ENCODE data around the gene PMFBP1.

DNA sequence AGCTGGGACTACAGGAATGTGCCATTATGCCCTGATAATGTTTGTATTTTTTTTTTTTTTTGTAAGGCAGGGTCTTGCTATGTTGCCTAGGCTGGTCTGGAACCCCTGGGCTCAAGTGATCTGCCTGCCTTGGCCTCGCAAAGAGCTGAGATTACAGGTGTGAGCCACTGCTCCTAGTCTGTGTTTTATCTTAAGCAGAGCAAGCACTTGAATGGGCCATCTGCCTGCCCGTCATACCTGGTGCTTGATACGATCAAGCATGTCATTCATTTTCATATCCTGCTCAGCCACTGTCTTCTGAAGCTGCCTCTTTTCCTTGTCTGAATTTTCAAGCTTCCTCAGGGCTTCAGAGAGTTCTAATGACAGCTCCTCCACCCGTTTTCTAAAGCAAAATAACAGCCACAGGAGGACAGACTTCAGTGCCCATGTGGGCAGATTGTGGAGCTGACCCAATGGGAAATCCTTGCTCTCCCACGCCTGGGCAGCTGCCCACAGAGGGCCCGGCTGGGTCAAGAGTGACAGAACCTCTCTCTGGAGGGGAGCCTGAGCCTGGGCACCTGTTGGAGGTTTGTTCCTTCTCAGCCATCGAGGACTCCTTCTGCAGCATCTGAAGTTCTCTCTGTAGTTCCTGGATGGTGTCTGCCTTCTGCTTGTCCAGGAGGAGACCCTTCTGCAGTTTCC is 41.8 kb downstream of the PMFBP1 start:
- TF ChIP-seq CTCF (IDR thresholded peaks at IDR 0.05), result no peak
- TF ChIP-seq PBX3 (IDR thresholded peaks at IDR 0.05), result no peak
- TF ChIP-seq, protein P1, sequence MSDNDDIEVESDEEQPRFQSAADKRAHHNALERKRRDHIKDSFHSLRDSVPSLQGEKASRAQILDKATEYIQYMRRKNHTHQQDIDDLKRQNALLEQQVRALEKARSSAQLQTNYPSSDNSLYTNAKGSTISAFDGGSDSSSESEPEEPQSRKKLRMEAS (IDR thresholded peaks at IDR 0.05; ENCODE audit: low read depth), result no peak
- TF ChIP-seq FOXM1 (IDR thresholded peaks at IDR 0.05; ENCODE audit: low read depth), result no peak
- no peak for TF ChIP-seq TCF12 (IDR thresholded peaks at IDR 0.05)
- no peak for TF ChIP-seq MXI1 (IDR thresholded peaks at IDR 0.05; ENCODE audit: low read depth, low read length)
- no peak for TF ChIP-seq RAD21 (IDR thresholded peaks at IDR 0.05; ENCODE audit: low read length)
- no peak for TF ChIP-seq POLR2AphosphoS5 (IDR thresholded peaks at IDR 0.05; ENCODE audit: low read depth, low read length)
- TF ChIP-seq YY1 (IDR thresholded peaks at IDR 0.05; ENCODE audit: low read depth), result no peak
- no peak for TF ChIP-seq JUND (IDR thresholded peaks at IDR 0.05)
- no peak for TF ChIP-seq EZH2phosphoT487 (IDR thresholded peaks at IDR 0.05; ENCODE audit: borderline replicate concordance, low read depth)
- no peak for TF ChIP-seq EP300 (IDR thresholded peaks at IDR 0.05; ENCODE audit: borderline replicate concordance in 1 of 2, low read depth in 1 of 2, low read length in 1 of 2)
